ENCODE results near the gene KLC3.

Gene KLC3

DNA sequence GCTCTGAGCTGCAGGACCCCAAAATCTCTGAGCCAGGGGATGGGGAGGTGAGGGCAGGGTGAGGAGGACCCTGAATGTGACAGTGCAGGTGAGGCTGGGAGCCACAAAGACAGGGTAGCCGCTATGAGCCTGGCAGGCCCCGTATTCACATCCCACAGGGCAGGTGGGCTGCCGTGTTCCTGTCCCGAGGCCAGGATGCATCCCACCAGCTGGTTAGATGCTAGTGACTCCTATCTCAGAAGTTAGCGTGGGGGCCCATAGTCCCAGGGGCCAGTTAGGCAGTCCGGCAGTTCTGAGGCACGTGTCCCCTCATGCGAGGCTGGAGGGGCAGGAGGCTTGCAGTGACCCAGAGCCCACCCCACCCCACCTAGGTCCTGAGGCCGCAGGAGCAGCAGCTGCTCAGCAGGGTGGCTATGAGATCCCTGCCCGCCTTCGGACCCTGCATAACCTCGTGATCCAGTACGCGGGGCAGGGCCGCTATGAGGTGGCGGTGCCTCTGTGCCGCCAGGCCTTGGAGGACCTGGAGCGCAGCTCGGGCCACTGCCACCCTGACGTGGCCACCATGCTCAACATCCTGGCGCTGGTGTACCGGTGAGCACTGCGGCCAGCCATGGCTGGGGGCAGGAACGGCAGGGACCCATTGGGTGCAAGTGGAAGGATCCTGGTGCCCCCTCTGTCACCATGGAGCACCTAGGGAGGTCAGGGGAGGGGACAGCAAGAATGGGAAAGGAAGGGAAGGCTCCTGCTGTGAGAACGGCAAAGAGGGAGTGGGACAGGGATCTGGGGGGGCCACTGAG, 7.2 kb downstream of the KLC3 start:
- no peak for DNase-seq (ENCODE audit: extremely low read depth in 1 of 2, low read depth in 1 of 2)

DNA sequence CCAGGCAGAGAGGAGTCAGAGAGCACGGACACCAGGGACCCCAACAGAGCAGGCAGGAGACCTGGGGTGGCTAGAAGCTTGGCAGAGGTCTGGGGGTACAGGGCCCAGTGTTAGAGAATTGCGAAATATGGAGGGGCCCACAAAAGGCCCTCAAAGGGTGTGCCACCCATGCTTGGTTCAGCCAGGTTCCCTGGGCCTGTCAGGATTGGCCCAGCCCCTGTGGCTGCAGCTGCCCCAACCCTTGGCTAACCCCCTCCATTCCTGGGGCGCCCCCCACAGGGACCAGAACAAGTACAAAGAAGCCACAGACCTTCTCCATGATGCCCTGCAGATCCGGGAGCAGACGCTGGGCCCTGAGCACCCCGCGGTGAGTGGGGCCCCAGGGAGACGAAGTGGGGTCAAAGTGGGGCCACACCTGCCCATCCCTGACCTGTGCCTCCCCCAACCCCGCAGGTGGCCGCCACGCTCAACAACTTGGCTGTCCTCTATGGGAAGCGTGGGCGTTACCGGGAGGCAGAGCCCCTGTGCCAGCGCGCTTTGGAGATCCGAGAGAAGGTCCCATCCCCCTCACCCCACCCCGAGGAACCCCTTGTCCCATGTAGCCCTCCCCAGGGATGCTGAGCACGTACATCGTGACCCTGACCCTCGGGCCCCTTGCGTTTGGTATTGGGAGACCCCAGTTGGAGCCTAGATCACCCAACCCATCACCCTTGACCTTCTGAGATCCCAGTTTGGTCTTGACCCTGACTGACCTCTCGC, 8.0 kb downstream of the KLC3 start:
- DNase-seq (ENCODE audit: extremely low read depth in 1 of 2, low read depth in 1 of 2), result no peak

DNA sequence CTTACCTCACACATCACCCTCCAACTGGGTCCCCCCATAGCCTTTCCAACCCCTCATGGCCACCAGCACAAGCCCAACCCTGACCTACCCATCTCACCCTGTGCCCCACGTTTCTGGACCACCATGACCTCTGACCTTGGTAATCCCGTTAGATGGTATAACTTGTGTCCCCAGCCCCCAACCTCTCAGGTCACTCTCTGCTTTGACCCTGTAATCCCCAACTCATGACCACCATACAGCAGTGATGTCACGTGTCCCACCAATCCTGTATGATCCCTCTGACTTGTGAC, 8.5 kb downstream of the KLC3 start:
- DNase-seq (ENCODE audit: extremely low read depth in 1 of 2, low read depth in 1 of 2), result no peak

DNA sequence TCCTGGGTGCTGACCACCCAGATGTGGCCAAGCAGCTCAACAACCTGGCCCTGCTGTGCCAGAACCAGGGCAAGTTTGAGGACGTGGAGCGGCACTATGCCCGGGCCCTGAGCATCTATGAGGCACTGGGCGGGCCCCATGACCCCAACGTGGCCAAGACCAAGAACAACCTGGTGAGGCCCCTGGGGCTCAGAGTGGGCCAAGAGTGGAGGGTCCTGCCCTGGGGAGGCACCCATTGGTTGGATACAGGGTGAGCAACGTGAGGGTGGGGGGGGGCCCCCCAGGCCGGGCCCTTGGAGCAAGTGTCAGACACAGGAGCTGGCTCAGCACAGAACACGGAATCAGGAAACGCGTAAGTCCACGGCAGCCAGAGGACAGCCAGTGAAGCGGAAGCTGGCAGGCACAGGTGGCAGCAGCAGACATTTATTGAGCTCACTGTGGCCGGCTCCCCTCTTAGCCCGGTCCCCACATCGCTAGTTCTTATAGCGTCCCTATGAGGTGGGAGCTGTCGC, 8.9 kb downstream of the KLC3 start:
- no peak for DNase-seq (ENCODE audit: extremely low read depth in 1 of 2, low read depth in 1 of 2)

DNA sequence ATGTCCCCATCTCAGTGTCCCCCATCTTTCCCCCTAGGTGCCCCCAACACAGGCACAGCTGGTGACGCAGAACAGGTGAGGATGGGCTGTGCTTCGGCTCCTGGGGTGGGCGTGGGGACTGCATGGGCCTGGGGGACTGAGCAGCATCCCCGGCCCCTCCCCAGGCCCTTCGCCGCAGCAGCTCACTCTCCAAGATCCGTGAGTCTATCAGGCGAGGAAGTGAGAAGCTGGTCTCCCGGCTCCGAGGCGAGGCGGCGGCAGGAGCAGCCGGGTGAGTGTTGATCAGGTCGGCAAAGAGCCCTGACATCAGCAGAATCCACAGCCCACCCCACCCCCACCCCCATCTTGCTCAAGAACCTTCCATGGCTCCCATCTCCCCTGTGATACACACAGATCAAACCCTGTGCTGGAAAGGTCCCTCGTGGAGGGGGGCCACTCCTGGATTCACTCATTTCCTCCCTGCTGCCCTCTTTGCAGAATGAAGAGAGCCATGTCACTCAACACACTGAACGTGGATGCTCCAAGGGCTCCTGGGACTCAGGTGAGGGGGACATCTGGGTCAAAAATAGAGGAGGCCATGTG, 10.0 kb downstream of the KLC3 start:
- DNase-seq (ENCODE audit: extremely low read depth in 1 of 2, low read depth in 1 of 2), result no peak

DNA sequence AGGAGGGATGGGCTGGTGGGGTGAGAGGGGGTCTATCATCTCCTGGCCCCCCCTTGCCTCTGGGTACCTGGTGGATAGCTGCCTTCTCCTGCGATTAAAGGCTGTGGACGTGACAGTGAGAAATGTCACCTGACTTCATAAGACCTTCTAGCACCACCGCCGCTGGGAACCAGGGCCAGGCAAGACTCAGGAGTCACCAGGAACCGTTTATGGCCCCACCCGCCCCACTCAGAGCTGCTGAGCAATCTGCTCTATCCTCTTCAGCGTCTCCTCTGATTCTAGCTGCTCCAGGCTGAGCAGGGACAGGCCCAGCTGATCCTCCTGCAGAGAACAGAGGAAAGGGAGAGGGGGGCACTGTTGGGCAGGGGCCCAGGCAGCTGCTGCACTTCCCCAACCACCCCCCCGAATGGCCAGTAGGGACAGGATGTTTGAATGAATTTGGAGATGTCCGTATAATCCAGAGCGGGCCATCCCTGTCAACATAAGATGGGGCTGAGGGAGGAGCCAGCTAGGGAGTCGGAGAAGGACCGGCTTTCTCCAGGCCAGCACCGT, 10.9 kb downstream of the KLC3 start:
- no peak for DNase-seq (ENCODE audit: extremely low read depth in 1 of 2, low read depth in 1 of 2)

DNA sequence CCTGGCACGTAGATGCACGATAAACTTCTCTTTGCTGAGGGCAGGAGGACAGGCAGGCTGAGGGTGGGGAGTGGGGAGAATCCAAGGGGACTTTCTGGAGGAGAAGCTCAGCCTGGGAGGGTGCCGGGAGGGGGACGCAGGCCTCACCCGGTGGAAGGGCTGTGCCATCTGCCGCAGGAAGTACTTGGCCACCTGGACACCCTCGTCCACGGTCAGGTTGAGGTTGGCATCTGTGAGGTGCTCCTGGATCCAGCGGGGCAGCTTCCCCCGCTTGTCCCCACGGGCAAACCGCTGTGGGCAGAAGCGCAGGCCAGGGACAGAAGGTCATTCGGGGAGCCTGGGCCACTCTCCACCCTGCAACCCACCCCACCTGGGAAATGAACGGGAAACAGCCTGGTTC, 11.5 kb downstream of the KLC3 start:
- DNase-seq (ENCODE audit: extremely low read depth in 1 of 2, low read depth in 1 of 2), result no peak

DNA sequence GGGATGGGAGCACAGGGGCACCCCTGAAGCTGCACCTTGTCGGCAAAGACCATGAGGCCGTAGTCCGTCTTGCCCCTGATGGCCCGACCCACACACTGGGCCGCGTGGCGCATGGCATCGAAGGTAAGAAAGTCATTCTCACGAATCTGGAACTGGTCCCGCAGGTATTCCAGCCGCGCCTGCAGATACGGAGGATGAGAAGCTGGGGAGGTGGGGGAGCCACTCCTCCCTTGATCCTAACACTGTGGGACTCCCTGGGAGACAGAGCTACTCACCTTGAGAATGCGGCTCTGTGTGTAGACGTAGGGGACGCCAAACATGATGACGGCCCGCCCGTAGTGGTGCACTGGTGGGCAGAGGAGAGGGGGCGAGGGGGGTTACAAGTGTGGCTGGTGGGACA, 11.9 kb downstream of the KLC3 start:
- no peak for DNase-seq (ENCODE audit: extremely low read depth in 1 of 2, low read depth in 1 of 2)

DNA sequence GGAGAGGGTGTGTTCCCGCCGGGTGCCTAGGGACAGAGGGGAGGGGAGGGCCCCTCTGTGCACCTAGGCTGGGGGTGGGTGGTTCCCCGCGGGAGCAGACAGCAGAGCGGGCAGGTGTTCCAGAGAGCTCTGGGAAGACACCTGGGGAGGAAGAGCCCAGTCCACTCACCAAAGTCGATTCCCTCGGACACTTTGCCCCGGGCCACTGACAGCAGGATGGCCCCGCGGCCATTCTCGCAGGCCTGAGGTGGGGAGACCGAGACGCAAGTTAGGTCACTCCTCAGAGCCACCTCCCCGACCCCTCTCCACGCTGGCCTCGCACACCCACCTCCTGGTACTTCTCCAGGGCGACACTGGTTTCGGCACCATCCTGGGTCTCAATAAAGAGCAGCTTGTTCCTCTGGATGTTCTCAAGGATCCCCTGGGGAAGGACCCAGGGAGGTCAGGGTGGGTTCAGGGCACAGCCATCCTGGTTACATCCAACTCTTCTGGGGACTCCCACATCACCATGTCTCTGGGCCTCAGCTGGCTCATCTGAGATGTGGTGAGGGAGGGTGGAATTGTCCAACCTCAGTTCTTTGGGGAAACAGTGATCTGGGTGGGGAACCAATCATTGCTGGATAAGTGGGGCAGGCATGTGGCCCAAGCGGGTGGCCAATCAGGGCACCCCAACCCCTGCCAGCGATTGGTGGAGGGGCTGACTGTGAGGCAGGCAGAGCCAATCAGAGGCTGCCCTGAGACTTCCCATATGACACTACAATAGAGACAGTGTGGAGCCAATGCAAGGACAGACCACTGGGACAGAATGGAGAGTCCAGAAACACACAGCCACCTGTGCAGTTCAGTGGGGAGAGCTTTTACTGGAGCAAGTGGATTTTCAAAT, 12.6 kb downstream of the KLC3 start:
- no peak for DNase-seq (ENCODE audit: extremely low read depth in 1 of 2, low read depth in 1 of 2)

DNA sequence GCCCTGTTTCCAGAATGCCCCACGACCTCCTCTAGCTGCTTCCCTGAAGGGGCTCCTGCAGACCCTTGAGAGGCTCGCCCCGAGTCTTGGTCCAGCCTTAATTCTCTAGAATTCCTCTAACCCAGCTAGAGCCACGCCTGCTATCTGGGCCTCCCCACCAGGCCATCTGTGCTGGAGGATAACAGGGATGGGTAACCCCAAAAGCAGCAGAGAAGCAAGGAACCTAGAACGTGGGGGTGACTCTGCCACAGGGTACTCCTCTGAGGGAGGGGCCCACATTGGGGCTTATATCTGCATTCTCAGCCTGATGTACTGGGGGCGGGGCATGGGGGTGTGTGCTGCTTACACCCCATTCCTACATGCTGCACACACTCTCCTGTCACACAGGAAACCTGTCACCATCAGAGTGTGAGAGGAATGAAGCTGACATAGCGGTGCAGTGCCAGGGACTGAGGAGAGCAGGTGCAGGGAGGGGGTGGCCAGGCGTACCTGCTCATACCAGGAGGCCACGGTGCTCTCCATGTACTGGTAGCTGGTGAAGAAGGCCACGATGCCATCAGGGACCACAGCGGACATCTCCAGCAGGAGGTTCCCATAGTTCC, 13.8 kb downstream of the KLC3 start:
- DNase-seq (ENCODE audit: extremely low read depth in 1 of 2, low read depth in 1 of 2), result no peak

DNA sequence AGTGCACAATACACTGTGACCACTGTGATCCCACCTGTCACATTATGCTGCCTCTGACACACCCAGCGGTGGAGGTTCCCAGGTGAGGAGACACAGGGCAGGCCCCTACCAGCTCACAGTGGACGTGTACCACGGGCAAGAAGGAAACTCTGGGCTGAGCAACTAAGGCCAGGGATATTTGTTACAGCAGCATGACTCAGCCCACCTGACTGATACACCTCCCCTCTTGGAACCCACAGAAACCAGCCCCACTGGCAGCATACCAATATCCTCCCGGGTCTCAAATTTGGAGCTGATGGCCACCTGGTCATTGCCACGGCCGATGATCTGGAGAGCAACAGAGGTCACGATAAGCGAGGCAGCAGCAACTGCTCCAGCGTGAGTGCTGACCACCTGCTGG, 14.9 kb downstream of the KLC3 start:
- no peak for DNase-seq (ENCODE audit: extremely low read depth in 1 of 2, low read depth in 1 of 2)

DNA sequence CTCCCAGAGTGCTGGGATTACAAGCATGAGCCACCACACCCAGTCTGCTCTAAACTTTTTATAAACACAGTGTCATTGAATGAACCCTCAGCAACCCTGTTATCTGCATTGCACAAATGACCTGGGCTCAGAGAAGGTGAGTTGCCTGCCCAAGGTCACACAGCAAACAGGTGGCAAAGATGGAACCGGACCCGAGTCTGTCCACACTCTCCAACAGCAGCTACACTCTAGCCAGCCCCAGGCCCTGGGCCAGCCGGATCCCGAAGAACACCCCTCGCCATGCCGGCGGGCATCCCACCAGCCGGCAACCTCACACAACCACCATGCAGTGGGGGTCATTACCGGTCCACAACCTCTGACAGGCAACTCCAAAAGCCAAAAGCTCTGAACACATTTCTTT, 15.4 kb downstream of the KLC3 start:
- no peak for DNase-seq (ENCODE audit: extremely low read depth in 1 of 2, low read depth in 1 of 2)

DNA sequence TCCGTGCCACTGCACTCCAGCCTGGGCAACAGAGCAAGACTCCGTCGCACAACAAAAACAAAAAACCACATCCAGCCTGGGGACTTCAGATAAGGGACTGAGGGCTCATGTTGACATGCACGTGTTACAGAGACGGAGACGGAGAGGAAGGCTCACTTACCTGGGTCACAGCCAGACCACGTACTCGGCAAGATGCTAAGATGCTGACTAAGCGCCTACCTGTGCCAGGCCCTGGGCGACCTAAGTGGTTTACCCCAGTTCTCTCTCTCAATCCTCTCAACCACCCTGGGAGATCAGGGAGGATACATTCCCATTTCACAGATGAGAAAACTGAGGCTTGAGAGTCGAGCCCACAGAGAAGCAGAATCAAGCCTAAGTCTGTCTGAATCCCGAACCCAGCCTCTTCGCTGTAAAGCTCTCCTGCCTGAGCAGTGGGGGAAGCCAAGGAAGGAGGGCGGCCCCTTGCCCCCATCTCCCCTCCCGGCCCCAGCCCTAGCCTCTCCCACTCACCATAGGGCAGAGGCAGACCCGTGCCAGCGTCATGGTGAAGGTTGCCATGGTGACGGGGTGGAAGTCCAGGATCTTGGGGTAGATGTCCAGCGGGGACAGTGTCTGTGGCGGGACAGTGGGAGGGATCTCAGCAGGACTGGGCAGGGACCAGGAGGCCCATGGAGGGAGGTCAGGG, 16.4 kb downstream of the KLC3 start:
- no peak for DNase-seq (ENCODE audit: extremely low read depth in 1 of 2, low read depth in 1 of 2)

DNA sequence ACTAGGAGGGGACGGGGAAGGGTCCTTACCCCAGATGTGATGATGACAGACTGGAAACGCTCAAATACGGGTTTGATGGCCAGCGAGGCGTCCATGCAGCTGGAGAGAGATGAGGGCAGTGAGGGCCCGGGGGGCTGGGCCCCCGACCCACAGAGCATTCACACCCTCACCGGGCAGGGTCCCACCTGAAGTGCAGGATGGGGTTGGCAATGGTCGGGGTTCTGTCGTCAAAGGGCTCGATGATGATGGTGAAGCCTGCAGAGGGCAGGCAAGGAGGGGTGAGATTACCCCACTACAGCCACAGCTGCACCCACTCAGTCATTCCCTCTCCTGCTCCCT, 16.9 kb downstream of the KLC3 start:
- DNase-seq (ENCODE audit: extremely low read depth in 1 of 2, low read depth in 1 of 2), result no peak

DNA sequence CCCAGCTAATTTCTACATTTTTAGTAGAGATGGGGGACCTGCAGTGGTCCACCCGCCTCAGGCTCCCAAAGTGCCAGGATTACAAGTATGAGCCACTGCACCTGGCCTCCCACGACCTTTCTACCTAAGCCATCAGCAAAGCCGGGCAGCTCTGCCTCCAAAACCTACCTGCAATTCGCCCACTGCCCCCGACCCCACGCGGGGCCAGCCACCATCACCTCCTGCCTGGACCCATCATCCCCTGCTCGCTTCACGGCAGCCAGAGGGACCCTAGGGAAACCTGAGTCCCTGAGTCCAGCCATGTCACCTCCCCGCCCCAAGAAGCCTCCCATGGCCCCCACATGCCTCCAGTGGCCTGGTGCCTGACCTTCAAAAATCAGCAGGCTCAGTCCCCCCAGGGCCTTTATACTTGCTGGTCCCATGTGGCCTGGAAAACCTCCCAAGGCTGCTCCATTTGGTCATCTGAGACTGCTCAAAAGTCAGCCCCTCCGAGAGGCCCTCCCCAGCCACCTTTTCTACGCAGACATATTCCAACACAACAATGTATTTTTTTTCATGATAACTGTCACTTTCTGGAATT, 17.8 kb downstream of the KLC3 start:
- no peak for DNase-seq (ENCODE audit: extremely low read depth in 1 of 2, low read depth in 1 of 2)

DNA sequence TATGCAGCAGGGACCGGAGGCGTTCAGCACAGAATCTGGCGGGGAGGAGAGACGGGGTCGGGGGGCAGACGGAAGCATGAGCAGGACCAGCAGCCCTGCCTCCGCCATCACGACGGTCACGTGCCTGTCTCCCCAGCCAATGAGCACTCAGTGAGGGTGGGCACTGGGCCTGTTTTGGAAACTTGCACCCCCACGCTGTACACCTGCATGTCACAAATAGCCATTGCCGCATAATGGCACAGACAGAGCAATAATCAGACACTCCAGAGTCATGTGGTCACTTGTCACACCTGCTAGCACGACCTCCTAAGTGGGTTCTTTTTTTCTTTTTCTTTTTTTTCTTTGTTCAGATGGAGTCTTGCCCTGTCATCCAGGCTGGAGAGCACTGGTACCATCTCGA, 21.1 kb downstream of the KLC3 start:
- no peak for DNase-seq (ENCODE audit: extremely low read depth in 1 of 2, low read depth in 1 of 2)

DNA sequence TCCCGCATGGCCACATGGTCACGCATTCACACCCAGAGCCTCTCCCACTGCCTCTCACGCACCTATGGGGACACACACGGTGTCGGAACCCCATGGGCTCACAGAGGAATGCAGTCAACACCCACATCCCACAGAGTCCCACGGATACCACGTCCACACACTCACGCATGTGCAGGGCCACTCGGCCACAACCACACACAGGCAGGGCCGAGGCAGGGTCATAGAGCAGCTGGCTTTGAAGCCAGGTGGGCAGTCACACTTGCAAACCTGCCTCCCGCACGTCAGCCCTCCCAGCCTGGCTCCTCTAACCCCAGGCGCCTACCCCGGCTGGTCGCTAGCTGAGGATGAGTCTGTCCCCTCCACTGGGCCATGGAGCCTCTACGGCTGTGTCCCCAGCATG, 21.7 kb downstream of the KLC3 start:
- no peak for DNase-seq (ENCODE audit: extremely low read depth in 1 of 2, low read depth in 1 of 2)

DNA sequence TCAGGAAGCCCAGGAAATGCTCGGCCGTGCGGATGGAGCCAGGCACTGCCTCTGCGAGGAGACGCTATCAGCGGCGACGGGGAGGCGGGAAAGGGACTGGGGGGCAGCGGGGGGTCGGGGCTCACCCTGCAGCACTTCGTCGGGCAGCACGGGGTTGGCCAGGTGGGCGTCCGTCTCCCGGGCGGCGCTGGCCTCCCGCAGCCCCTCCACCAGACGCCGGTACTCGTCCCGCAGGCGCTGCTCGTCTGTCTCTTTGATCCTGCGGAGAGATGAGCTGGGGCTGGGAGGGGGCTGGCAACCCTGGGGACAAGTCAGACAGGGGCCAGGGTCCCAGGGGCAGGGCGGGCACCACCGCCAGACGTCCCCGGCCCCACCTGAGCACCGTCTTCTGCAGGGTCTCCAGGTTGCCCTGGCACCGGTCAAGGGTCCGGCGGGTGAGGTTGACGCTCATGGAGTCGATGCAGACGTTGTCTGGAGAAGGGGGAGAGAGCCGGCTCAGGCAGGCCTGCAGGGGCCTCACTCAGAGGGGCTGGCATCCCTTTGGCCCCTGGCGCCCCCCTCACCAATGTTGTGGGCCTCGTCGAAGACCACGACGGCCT, 23.4 kb downstream of the KLC3 start:
- DNase-seq (ENCODE audit: extremely low read depth in 1 of 2, low read depth in 1 of 2), result no peak

DNA sequence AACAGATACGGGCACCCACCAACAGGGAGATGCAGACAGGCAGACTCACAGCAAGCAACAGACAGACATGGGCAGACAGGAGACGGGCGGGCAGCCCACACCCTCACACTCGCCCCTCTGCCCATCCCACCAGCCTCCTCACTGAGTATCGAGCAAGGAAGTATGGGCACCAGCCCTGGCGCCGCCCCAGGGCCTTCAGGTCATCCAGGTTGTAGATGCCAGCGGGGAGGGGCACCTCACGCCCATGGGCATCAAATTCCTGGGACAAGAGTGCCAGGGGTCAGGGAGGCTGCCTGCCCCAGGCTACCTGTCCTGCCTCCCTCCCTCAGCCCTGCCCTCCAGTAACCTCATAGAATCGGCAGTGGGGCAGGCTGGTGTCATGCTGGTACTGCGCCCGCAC, 24.1 kb downstream of the KLC3 start:
- DNase-seq (ENCODE audit: extremely low read depth in 1 of 2, low read depth in 1 of 2), result no peak

Data from activated CD8-positive, alpha-beta memory T cell treated with anti-CD3 and anti-CD28 coated beads for 1 hour (primary cell).